Motor neuron (in vitro differentiated cells): Measurements from ENCODE around the gene MCTP2. TPM values are rescaled to one million over a fixed set of nuclear protein-coding genes. Genes with fewer than 3 reads are reported as not detected.
A peak's percentile ranks its signal among the peaks of the same experiment; 100 is the strongest.

Experiments used
- ATAC-seq, 8 experiments: fragments of 200-7000 bp; cut with Tn5 transposase; replicated peaks in 6 of 8; 2 replicates each; pipeline ENCODE4 v1.8.0; 2021; ENCODE audit warnings: mild to moderate bottlenecking in 8 of 8, moderate library complexity in 8 of 8
- H3K27ac ChIP-seq, 2 donors: fragments of 250-450 bp; sonication (Bioruptor Pico); 2 replicates each; pipeline ENCODE4 v1.9.0; 2021; ENCODE audit warnings: antibody characterized with exemption in 2 of 2, mild to moderate bottlenecking in 2 of 2, moderate library complexity in 1 of 2
- H3K4me1 ChIP-seq, 2 donors: fragments of 250-450 bp; sonication (Bioruptor Pico); replicated peaks in 1 of 2; 2 replicates each; pipeline ENCODE4 v1.6.1; 2021; ENCODE audit warnings: antibody characterized with exemption in 2 of 2, mild to moderate bottlenecking in 2 of 2, moderate library complexity in 1 of 2
- H3K4me3 ChIP-seq, 5 donors: fragments of 250-450 bp; sonication (Bioruptor Pico); 2 replicates each; pipeline ENCODE4 v1.9.0; 2021; ENCODE audit warnings: antibody characterized with exemption in 5 of 5, mild to moderate bottlenecking in 5 of 5, moderate library complexity in 4 of 5
- whole genome bisulfite sequencing, 10 experiments: fragments of 450-650 bp; shearing (Covaris generic); methylation state at CpG; one replicate each; pipeline ENCODE4 v1.0.0; 2022; 5-methylcytosine and 5-hydroxymethylcytosine counted together
- in situ Hi-C, 9 experiments: fragments of 400-800 bp; cut with MboI; loops; one replicate each; pipeline ENCODE4 v1.15.0; 2021; ENCODE audit warnings: low sequenced_read_pairs in 9 of 9, low pct_unique_long_range_greater_than_20kb in 2 of 9; ENCODE audit not compliant: unreplicated experiment in 9 of 9
- total RNA-seq, 8 experiments: library from RNA; unstranded; fragments of 300-600 nt; gene quantifications; 2 replicates each; pipeline versions ENCODE4 v1.2.3 to v1.2.4, GENCODE V29; 2022

The MCTP2 gene
- total RNA-seq, 8 experiments from 2014 or later: 0.11 to 50.8 (median 2.0) TPM

DNA sequence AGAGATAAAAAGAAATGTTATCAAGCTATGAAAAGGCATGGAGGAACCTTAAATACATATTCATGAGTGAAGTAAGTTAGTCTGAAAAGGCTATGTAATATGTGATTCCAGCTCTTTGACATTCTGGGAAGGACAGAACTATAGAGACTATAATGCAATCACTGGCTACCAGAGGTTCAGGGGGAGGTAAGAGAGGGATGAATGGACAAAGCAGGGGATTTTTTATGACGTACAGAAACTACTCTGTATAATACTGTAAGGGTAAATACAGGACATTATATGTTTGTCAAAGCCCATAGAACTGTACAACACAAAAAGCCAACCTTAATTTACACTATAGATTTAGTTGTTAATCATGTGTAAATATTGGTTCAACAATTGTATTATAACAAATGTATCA lies 46.1 kb downstream of the MCTP2 start:
- no peak overlapping the region for H3K4me3 ChIP-seq
- 55 to 100% (median 67%) methylated on average over 1 of the region's 1 CpG; no CpG with 5 or more reads in 2 of the 10 experiments for WGBS, 10 experiments
- in situ Hi-C loops: no loop called here
- no peak overlapping the region for H3K27ac ChIP-seq
- no peak for ATAC-seq
- no peaks in the 10 kb centered on the region for H3K4me1 ChIP-seq

- in situ Hi-C loops: no loop called here
- peak in 3 of 8 experiments; percentile 21 to 75 (median 63) for ATAC-seq
- Histone ChIP-seq H3K4me3 (no peak overlapping the region), H3K27ac (no peak overlapping the region), H3K4me1 (no peaks in the 10 kb centered on the region)
- WGBS, 10 experiments: 32 to 100% (median 70%) methylated on average over 1 to 2 of the region's 2 CpGs; no CpG with 5 or more reads in 2 of the 10 experiments
Measured at GRCh38 chr15:94279736-94280135, 48.4 kb downstream of the MCTP2 start.

- in situ Hi-C loops: no loop called here
- WGBS, 10 experiments: 9 to 100% (median 86%) methylated on average over 1 to 3 of the region's 3 CpGs
- Histone ChIP-seq H3K4me3 (no peak overlapping the region), H3K27ac (no peak overlapping the region), H3K4me1 (no peaks in the 10 kb centered on the region)
- ATAC-seq: no peak
Measured at GRCh38 chr15:94280301-94280700, 48.9 kb downstream of the MCTP2 start.

GRCh38 chr15:94282269-94283250 lies 51.2 kb downstream of the MCTP2 start:
- H3K27ac ChIP-seq: no peak overlapping the region
- WGBS, 10 experiments: 31 to 88% (median 75%) methylated on average over 1 to 4 of the region's 7 CpGs
- no peak overlapping the region for H3K4me3 ChIP-seq
- in situ Hi-C loops: no loop called here
- no peak for ATAC-seq
- no peaks in the 10 kb centered on the region for H3K4me1 ChIP-seq

- in situ Hi-C loops: no loop called here
- 13 to 100% (median 56%) methylated on average over 1 to 3 of the region's 3 CpGs; no CpG with 5 or more reads in 1 of the 10 experiments for WGBS, 10 experiments
- H3K4me3 ChIP-seq: no peak overlapping the region
Measured at GRCh38 chr15:94286583-94286982, 55.2 kb downstream of the MCTP2 start.

DNA sequence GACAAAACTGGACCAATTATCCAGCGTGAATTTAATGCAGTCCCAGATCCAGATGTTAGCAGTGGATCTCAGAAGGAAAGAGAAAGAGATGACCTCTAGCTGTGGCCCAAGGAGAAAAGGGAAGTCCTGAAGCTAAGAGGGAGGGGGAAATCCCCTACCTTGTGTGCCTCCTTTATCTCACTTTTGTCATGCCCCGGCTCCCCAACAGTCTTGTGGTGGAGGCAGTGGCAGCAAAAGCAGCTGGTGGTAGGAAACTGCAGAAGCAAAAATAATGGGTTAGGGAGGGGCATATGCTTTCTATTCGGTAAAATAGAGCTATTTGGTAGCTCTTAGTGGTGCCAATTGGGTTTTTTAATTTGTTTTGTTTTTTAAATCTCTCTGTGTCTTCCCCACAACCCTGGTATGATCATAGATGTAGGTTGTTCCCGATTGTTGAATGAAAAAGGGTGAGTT lies 56.5 kb downstream of the MCTP2 start:
- no peaks in the 10 kb centered on the region for H3K4me1 ChIP-seq
- WGBS, 10 experiments: 25 to 84% (median 61%) methylated on average over 1 to 4 of the region's 4 CpGs; no CpG with 5 or more reads in 1 of the 10 experiments
- in situ Hi-C loops: no loop called here
- H3K27ac ChIP-seq: no peak overlapping the region
- H3K4me3 ChIP-seq: no peak overlapping the region
- ATAC-seq: no peak

More at GRCh38 chr15:94286583-94286982, 55.2 kb downstream of the MCTP2 start:
- no peaks in the 10 kb centered on the region for H3K4me1 ChIP-seq
- no peak for ATAC-seq
- no peak overlapping the region for H3K27ac ChIP-seq

GRCh38 chr15:94290730-94291129 lies 59.4 kb downstream of the MCTP2 start:
- Histone ChIP-seq H3K4me3 (no peak overlapping the region), H3K27ac (no peak overlapping the region), H3K4me1 (no peaks in the 10 kb centered on the region)
- in situ Hi-C loops: no loop called here
- no peak for ATAC-seq
- WGBS, 10 experiments: 22 to 100% (median 90%) methylated on average over 1 of the region's 1 CpG; no CpG with 5 or more reads in 2 of the 10 experiments

DNA sequence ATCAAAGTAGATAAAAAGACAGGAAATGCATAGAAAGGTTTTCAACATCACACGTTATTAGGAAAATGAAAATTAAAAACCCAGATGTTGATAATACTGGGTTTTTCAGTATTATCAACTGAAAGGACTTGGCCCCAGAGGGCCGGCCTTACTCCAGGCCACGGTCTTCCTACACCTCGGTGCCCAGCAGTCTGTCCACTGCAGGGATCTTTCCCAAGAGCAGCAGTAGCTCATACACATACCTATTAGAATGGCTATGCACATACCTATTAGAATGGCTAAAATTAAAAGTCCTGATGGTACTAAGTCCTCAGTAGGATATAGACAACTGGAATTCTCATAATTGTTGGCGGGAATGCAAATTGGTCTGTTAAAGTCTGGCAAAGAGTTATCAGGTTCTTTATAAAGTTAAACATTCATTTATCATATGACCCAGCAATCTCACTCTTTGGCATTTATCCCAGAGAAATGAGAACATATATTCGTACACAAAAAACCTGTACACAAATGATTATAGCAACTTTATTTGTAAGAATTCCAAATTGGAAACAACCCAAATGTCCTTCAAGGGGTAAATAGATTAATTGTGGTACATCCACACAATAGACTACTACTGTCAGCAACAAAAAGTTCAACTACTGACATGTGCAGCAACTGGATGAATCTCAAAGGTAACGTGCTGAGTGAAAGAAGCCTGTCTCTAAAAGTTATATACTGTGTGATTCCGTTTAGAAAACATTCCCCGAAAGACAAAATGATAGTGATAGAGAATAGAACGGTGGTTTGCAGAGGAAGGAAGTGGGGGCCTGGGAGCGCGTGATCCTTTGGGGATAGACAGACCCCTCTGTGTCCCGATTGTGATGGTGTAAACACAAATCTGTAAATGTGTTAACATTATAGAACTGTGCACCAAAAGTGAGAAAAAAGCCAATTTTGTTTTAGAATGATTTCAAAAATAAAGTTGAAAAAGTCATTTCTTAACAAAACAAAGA lies 62.3 kb downstream of the MCTP2 start:
- in situ Hi-C loops: no loop called here
- H3K4me1 ChIP-seq: no peaks in the 10 kb centered on the region
- ATAC-seq: peak in 1 of 8 experiments; percentile 17
- no peak overlapping the region for H3K4me3 ChIP-seq
- H3K27ac ChIP-seq: no peak overlapping the region
- 68 to 93% (median 88%) methylated on average over 2 to 13 of the region's 13 CpGs for WGBS, 10 experiments

DNA sequence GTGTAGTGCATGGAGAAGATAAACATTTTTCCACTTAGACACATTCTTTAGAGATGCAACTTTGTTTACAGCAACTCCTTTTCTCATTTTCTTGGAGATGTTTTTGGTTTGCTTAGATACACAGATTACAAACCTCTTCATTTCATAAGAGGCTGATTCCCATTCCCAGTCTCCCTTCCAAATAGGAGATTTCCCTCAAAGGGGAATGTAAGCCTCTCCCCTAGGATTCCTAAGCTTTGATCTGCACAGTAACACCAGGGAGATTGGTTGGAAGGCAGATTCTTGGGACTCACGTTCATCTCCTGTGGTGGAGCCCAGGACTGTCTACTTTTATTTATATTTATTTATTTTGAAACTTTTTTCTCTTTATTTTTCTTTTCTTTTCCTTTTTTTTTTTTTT lies 63.2 kb downstream of the MCTP2 start:
- Histone ChIP-seq H3K27ac (no peak overlapping the region), H3K4me1 (no peaks in the 10 kb centered on the region), H3K4me3 (no peak overlapping the region)
- in situ Hi-C loops: no loop called here
- peak in 1 of 8 experiments; percentile 26 for ATAC-seq
- 19 to 100% (median 67%) methylated on average over 1 of the region's 1 CpG; no CpG with 5 or more reads in 5 of the 10 experiments for WGBS, 10 experiments

- 33 to 100% (median 63%) methylated on average over 2 to 4 of the region's 4 CpGs; no CpG with 5 or more reads in 2 of the 10 experiments for WGBS, 10 experiments
- H3K27ac ChIP-seq: no peak overlapping the region
- no peak for ATAC-seq
- in situ Hi-C loops: no loop called here
- H3K4me1 ChIP-seq: no peaks in the 10 kb centered on the region
- no peak overlapping the region for H3K4me3 ChIP-seq
Measured at GRCh38 chr15:94295275-94295674, 63.9 kb downstream of the MCTP2 start.

GRCh38 chr15:94296717-94297116 lies 65.4 kb downstream of the MCTP2 start:
- WGBS, 10 experiments: 50 to 100% (median 95%) methylated on average over 1 of the region's 1 CpG; no CpG with 5 or more reads in 4 of the 10 experiments
- in situ Hi-C loops: no loop called here
- ATAC-seq: peak in 1 of 8 experiments; percentile 11
- Histone ChIP-seq H3K27ac (no peak overlapping the region), H3K4me1 (no peaks in the 10 kb centered on the region), H3K4me3 (no peak overlapping the region)

GRCh38 chr15:94297558-94297957 lies 66.2 kb downstream of the MCTP2 start:
- Histone ChIP-seq H3K4me3 (no peak overlapping the region), H3K27ac (no peak overlapping the region), H3K4me1 (no peaks in the 10 kb centered on the region)
- in situ Hi-C loops: no loop called here
- peak in 1 of 8 experiments; percentile 30 for ATAC-seq
- 47 to 97% (median 89%) methylated on average over 3 to 6 of the region's 6 CpGs; no CpG with 5 or more reads in 2 of the 10 experiments for WGBS, 10 experiments
